ENCODE data around the gene CCNY.
A peak's percentile ranks its signal among the peaks of the same experiment; 100 is the strongest.

The CCNY gene

DNA sequence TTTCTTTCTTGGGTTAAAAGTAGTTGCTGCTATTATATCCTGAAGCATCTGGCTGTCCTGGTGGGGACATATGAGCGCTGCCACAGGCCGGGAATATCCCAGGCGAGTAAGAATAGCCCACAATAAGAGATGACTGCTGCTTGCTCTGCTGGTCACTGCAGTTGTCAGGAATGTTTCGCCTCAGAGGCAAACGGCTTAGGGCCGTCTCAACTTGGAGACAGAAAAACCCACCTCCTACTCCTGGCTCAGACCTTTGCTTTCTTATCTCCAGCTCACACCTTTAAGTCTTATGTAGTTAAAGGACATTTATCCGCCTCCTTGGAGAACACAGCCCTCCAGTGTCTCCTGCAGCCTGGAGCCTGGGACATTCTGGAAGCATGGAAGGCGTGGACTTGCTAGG lies 268.9 kb downstream of the CCNY start, which contains the start of gene GJD4:
Gene GJD4 (plus strand): TSS at position 151 of the 400 bp plus-strand sequence. CDS start 227 bp downstream, at position 378.
- H3K4me3 ChIP-seq (replicated peaks in 1 of 2; ENCODE audit: low read depth in 2 of 2, low read length in 2 of 2) = no peak within 1 kb of the TSS
- no peak for DNase-seq (ENCODE audit: low read depth in 2 of 2)
- TF ChIP-seq, protein P1, sequence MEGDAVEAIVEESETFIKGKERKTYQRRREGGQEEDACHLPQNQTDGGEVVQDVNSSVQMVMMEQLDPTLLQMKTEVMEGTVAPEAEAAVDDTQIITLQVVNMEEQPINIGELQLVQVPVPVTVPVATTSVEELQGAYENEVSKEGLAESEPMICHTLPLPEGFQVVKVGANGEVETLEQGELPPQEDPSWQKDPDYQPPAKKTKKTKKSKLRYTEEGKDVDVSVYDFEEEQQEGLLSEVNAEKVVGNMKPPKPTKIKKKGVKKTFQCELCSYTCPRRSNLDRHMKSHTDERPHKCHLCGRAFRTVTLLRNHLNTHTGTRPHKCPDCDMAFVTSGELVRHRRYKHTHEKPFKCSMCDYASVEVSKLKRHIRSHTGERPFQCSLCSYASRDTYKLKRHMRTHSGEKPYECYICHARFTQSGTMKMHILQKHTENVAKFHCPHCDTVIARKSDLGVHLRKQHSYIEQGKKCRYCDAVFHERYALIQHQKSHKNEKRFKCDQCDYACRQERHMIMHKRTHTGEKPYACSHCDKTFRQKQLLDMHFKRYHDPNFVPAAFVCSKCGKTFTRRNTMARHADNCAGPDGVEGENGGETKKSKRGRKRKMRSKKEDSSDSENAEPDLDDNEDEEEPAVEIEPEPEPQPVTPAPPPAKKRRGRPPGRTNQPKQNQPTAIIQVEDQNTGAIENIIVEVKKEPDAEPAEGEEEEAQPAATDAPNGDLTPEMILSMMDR (IDR thresholded peaks at IDR 0.05; ENCODE audit: low read depth, low read length) = no peak

DNA sequence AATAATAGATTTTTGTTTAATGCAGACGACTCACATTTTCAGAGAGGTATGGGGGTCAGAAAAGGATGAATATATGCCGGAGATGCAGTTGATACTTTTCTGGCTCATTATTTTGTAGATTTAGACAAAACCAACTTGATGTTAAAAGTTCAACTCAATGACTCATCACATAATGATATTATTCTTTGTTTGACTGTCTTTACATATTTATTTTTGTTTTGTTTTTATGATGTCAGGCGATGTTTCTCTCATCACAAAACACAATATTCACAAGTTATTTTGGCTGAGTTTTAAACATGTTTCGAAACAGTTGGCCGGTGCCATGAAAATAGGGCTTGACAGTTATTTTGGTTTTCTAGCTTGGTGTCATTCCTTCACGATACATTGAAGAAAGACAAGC lies 270.1 kb downstream of the CCNY start:
- no peak overlapping the region for H3K4me3 ChIP-seq (replicated peaks in 1 of 2; ENCODE audit: low read depth in 2 of 2, low read length in 2 of 2)
- TF ChIP-seq, protein P1 (IDR thresholded peaks at IDR 0.05; ENCODE audit: low read depth, low read length) = no peak
- DNase-seq (ENCODE audit: low read depth in 2 of 2) = peak; percentile 37 to 66

DNA sequence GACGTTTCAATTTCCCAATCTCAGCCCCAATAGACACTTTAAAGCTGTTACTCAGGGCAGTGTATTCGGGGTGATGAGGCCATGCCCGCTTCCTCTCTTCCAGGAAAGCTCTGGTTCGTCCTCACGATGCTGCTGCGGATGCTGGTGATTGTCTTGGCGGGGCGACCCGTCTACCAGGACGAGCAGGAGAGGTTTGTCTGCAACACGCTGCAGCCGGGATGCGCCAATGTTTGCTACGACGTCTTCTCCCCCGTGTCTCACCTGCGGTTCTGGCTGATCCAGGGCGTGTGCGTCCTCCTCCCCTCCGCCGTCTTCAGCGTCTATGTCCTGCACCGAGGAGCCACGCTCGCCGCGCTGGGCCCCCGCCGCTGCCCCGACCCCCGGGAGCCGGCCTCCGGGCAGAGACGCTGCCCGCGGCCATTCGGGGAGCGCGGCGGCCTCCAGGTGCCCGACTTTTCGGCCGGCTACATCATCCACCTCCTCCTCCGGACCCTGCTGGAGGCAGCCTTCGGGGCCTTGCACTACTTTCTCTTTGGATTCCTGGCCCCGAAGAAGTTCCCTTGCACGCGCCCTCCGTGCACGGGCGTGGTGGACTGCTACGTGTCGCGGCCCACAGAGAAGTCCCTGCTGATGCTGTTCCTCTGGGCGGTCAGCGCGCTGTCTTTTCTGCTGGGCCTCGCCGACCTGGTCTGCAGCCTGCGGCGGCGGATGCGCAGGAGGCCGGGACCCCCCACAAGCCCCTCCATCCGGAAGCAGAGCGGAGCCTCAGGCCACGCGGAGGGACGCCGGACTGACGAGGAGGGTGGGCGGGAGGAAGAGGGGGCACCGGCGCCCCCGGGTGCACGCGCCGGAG lies 271.4 kb downstream of the CCNY start:
- TF ChIP-seq, protein P1 (IDR thresholded peaks at IDR 0.05; ENCODE audit: low read depth, low read length) = no peak
- H3K4me3 ChIP-seq (replicated peaks in 1 of 2; ENCODE audit: low read depth in 2 of 2, low read length in 2 of 2) = peak overlapping the region; percentile 47 to 50
- DNase-seq (ENCODE audit: low read depth in 2 of 2) = peak in 1 of 2 donors; percentile 21

GRCh38 chr10:35608328-35608672 lies 272.0 kb downstream of the CCNY start:
- TF ChIP-seq, protein P1 (IDR thresholded peaks at IDR 0.05; ENCODE audit: low read depth, low read length) = no peak
- DNase-seq (ENCODE audit: low read depth in 2 of 2) = no peak
- H3K4me3 ChIP-seq (replicated peaks in 1 of 2; ENCODE audit: low read depth in 2 of 2, low read length in 2 of 2) = peak overlapping the region; percentile 47 to 50

DNA sequence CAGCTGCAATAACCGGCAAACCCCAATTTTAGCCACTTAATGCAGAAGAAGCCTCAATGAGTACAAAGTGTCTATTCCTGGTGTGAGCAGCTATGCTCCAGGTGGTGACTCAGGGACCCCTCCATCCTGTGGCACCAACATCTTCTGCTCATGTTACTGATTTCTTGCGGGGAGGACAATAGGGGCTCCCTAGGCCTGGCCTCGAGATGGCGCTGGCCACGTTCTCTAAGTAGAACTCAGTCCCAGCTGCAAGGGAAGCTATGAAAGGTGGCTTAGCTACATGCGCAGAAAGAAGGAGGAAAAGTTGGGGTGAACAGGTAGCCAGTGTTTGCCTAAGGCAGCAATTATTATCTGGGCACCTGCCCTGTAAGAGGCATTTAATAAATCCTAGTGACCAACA lies 275.4 kb downstream of the CCNY start:
- TF ChIP-seq, protein P1 (IDR thresholded peaks at IDR 0.05; ENCODE audit: low read depth, low read length) = no peak
- no peak overlapping the region for H3K4me3 ChIP-seq (replicated peaks in 1 of 2; ENCODE audit: low read depth in 2 of 2, low read length in 2 of 2)
- no peak for DNase-seq (ENCODE audit: low read depth in 2 of 2)

DNA sequence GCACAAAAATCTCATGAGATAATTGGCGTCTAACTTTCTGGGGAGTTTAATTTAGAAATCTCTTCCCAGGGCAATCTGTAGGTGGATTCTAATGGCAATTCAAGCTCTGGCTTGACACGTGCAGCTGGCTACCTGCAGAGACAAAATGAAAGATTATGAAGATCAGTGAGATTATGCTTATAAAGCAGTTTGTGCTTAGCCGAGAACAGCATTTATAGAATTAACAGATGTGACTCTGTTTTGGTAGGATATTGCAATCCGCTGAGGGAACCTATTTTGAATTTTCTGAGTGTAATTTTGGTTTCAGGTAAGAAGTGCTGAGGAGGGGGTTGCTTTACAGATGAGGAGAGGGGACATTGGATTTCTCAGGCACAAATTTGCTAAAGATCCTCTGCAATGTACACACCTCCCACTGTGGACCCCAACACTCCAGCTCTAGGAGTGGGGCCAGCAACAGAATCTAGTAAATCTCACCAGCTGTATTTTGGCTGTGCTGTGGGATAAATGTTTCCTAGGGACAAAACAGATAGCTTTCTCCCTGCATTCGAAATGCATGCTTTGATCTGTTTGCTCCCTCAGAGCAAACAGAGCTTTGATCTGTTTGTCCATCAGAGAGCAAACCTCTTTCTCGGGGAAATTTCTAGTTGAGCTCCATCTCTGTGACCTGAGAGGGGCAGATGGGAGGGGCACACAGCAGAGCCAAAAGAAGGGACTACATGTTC lies 276.2 kb downstream of the CCNY start:
- no peak overlapping the region for H3K4me3 ChIP-seq (replicated peaks in 1 of 2; ENCODE audit: low read depth in 2 of 2, low read length in 2 of 2)
- DNase-seq (ENCODE audit: low read depth in 2 of 2) = no peak
- TF ChIP-seq, protein P1 (IDR thresholded peaks at IDR 0.05; ENCODE audit: low read depth, low read length) = no peak
